ENCODE data around the gene SSTR3. TPM values are rescaled to one million over a fixed set of nuclear protein-coding genes. Genes with fewer than 3 reads are reported as not detected.

SSTR3 gene
- total RNA-seq, 1 experiment from 2014 or later, result not detected

- DNase-seq (ENCODE audit: extremely low read depth, low read depth), result no peak
Measured at GRCh38 chr22:37183432-37184379, 28.6 kb downstream of the SSTR3 start.

- DNase-seq (ENCODE audit: extremely low read depth, low read depth), result no peak
Measured at GRCh38 chr22:37182949-37183245, 29.4 kb downstream of the SSTR3 start.

- DNase-seq (ENCODE audit: extremely low read depth, low read depth), result no peak
Measured at GRCh38 chr22:37182101-37182948, 30.0 kb downstream of the SSTR3 start.

- DNase-seq (ENCODE audit: extremely low read depth, low read depth), result no peak
Measured at GRCh38 chr22:37181681-37182080, 30.6 kb downstream of the SSTR3 start.

- no peak for DNase-seq (ENCODE audit: extremely low read depth, low read depth)
Measured at GRCh38 chr22:37180531-37181231, 31.6 kb downstream of the SSTR3 start.

GRCh38 chr22:37179622-37180420 is 32.5 kb downstream of the SSTR3 start:
- no peak for DNase-seq (ENCODE audit: extremely low read depth, low read depth)

- no peak for DNase-seq (ENCODE audit: extremely low read depth, low read depth)
Measured at GRCh38 chr22:37179126-37179470, 33.2 kb downstream of the SSTR3 start.

GRCh38 chr22:37178350-37179125 is 33.7 kb downstream of the SSTR3 start:
- no peak for DNase-seq (ENCODE audit: extremely low read depth, low read depth)

GRCh38 chr22:37177755-37178154 is 34.5 kb downstream of the SSTR3 start:
- DNase-seq (ENCODE audit: extremely low read depth, low read depth), result no peak

- no peak for DNase-seq (ENCODE audit: extremely low read depth, low read depth)
Measured at GRCh38 chr22:37177221-37177620, 35.1 kb downstream of the SSTR3 start.

- DNase-seq (ENCODE audit: extremely low read depth, low read depth), result no peak
Measured at GRCh38 chr22:37176464-37177061, 35.7 kb downstream of the SSTR3 start.

- DNase-seq (ENCODE audit: extremely low read depth, low read depth), result no peak
Measured at GRCh38 chr22:37175414-37176281, 36.6 kb downstream of the SSTR3 start.

- DNase-seq (ENCODE audit: extremely low read depth, low read depth), result no peak
Measured at GRCh38 chr22:37174964-37175363, 37.3 kb downstream of the SSTR3 start.

- no peak for DNase-seq (ENCODE audit: extremely low read depth, low read depth)
Measured at GRCh38 chr22:37173709-37174108, 38.6 kb downstream of the SSTR3 start.

GRCh38 chr22:37172266-37173245 is 39.7 kb downstream of the SSTR3 start:
- DNase-seq (ENCODE audit: extremely low read depth, low read depth), result no peak

GRCh38 chr22:37171662-37172061 is 40.6 kb downstream of the SSTR3 start:
- DNase-seq (ENCODE audit: extremely low read depth, low read depth), result no peak

Measured in NCI-H460 (cell line).